Cortex of kidney (tissue), 1 donor: ENCODE results near the gene SHISA5.
"Not testable (repeated sequence)": the region's sequence is repeated elsewhere in the genome, so short reads cannot be mapped to it uniquely, and the experiment has no call there.

Experiments used
- DNase-seq: peaks from one replicate; lab custom pipeline; 2025; lab: John Stamatoyannopoulos, UW

Gene SHISA5

GRCh38 chr3:48477959-48478520 lies 25.9 kb downstream of the SHISA5 start:
- no peak for DNase-seq

DNA sequence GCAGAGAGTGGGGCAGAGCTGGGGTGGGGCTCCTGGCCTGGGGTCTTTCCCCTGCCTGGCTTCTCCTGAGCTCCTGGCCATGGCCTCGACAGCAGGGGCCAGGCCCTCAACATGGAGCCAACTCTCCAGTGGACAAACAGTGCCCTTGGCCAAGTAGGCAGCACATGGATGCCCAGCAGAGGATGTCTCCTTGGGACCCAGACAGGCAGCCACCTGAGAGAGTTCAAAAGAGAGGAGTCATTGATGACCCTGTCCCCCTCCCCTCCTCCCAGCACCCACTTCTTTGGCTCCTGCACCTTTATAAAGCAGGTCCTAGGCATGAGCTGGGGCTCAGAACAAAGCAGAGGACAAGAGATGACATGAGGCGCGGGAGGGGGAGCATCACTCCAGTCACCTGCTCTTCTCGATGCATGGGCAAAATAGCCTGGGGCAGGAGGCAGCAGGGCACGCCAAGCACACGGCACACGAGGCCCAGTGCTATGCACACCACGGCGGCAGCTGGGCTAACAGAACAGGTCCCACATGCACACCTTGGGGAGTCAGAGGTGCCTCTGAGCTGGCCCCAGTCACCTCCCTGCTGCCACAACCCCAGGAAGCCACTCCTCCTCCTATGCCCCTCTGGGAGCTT lies 27.4 kb downstream of the SHISA5 start:
- no peak for DNase-seq

- DNase-seq, result no peak
These were observed 28.8 kb downstream of the SHISA5 start for GRCh38 chr3:48475188-48475587.

GRCh38 chr3:48474619-48475018 lies 29.4 kb downstream of the SHISA5 start:
- no peak for DNase-seq

DNA sequence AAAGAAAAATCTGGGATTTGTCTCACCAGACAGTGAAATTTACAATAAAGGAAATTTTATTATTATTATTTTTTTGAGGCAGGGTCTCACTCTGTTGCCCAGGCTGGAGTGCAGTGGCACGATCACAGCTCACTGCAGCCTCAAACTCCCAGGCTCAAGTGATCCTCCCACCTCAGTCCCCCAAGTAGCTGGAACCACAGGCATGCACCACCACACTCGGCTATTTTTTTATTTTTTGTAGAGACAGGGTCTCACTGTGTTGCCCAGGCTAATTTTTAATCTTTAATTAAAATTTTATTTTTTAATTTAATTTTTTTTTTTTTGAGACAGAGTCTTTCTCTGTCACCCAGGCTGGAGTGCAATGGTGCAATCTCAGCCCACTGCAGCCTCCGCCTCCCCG lies 29.9 kb downstream of the SHISA5 start:
- not testable (repeated sequence) for DNase-seq

- DNase-seq, result no peak
These were observed 30.4 kb downstream of the SHISA5 start for GRCh38 chr3:48473617-48473952.

GRCh38 chr3:48472923-48473616 lies 30.9 kb downstream of the SHISA5 start:
- DNase-seq, result no peak

DNA sequence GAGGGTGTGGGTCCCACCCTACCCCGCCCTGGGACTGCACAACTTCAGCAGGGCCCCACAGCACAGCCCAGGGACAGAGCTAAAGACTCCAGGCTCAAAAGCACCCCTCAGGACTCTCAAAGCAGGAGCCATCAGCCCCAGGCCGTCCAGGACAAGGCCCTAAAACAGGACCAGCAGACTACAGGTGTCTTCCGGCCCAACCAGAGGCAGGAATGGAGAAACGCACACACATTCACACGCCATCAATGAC lies 31.4 kb downstream of the SHISA5 start:
- no peak for DNase-seq

- DNase-seq, result no peak
These were observed 33.7 kb downstream of the SHISA5 start for GRCh38 chr3:48470286-48470685.

- no peak for DNase-seq
These were observed 34.7 kb downstream of the SHISA5 start for GRCh38 chr3:48469046-48469915.

GRCh38 chr3:48468329-48468731 lies 35.6 kb downstream of the SHISA5 start:
- no peak for DNase-seq

GRCh38 chr3:48467473-48468267 lies 36.3 kb downstream of the SHISA5 start:
- DNase-seq, result no peak

DNA sequence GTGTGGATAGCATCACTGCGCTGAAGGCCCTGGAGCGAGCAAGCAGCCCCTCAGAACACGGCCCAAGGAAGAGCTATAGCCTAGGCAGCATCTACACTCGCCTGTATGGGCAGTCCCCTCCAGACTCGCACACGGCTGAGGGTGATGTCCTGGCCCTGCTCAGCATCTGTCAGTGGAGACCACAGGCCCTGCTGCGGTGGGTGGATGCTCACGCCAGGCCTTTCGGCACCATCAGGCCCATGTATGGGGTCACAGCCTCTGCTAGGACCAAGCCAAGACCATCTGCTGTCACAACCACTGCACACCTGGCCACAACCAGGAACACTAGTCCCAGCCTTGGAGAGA lies 36.9 kb downstream of the SHISA5 start:
- DNase-seq, result no peak

DNA sequence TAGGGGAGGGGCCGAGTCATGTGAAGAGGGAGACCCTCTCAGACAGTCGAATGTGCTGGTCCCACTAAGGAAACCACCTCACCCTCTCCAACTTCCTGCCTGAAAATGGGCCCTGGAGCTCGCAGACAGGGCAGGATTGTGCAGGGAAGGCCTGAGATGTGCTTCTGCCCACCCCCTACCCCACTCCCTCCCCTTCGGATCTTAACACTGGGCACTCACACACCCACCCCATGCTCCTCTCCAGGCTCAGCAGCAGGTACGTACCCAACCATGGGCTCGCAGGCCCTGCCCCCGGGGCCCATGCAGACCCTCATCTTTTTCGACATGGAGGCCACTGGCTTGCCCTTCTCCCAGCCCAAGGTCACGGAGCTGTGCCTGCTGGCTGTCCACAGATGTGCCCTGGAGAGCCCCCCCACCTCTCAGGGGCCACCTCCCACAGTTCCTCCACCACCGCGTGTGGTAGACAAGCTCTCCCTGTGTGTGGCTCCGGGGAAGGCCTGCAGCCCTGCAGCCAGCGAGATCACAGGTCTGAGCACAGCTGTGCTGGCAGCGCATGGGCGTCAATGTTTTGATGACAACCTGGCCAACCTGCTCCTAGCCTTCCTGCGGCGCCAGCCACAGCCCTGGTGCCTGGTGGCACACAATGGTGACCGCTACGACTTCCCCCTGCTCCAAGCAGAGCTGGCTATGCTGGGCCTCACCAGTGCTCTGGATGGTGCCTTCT lies 37.4 kb downstream of the SHISA5 start:
- DNase-seq, result no peak

GRCh38 chr3:48465531-48466378 lies 38.2 kb downstream of the SHISA5 start:
- DNase-seq, result no peak

DNA sequence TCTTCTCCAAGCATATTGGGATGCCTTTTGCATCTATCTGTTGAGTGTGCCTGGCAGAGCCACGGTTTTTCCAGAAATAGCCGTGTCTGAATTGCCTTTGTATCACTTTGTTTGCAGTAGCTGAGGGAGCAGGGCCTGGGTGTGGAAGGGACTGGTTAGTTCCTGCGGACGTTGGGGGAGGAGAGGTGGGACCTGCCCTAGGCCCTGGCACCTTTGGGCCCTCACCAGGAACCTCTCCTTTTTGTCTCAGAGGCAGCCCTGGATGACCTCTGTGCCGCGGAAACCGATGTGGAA lies 38.8 kb downstream of the SHISA5 start:
- DNase-seq, result no peak

GRCh38 chr3:48464713-48465221 lies 39.2 kb downstream of the SHISA5 start:
- no peak for DNase-seq

DNA sequence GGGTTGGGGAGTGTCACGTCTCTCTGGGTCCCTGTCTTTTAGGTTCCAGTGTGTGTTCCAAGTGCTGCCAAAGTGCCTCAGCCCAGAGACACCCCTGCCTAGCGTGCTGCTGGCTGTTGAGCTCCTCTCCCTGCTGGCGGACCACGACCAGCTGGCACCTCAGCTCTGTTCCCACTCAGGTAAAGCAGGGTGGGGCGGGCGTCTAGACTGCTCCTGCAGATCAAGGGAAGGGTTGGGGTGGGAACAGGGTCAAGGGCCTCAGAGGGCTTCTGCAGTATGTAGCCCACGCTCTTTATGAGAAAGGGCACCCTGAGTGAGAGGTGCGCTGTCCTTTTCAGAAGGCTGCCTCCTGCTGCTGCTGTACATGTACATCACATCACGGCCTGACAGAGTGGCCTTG lies 40.3 kb downstream of the SHISA5 start:
- no peak for DNase-seq

DNA sequence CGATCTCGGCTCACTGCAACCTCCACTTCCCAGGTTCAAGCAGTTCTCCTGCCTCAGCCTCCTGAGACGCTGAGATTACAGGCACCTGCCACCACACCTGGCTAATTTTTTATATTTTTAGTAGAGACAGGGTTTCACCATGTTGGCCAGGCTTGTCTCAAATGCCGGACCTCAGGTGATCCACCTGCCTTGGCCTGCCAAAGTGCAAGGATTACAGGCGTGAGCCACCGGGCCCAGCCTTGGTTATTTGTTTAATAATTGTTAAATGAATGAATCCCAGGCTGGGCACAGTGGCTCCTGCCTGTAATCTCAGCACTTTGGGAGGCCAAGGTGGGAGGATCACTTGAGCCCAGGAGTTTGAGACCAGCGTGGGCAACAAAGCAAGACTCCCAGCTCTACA lies 42.2 kb downstream of the SHISA5 start:
- not testable (repeated sequence) for DNase-seq

- DNase-seq, result no peak
These were observed 43.5 kb downstream of the SHISA5 start for GRCh38 chr3:48460517-48460902.
